ENCODE results near the gene RSPH3.

- TF ChIP-seq, protein P1, sequence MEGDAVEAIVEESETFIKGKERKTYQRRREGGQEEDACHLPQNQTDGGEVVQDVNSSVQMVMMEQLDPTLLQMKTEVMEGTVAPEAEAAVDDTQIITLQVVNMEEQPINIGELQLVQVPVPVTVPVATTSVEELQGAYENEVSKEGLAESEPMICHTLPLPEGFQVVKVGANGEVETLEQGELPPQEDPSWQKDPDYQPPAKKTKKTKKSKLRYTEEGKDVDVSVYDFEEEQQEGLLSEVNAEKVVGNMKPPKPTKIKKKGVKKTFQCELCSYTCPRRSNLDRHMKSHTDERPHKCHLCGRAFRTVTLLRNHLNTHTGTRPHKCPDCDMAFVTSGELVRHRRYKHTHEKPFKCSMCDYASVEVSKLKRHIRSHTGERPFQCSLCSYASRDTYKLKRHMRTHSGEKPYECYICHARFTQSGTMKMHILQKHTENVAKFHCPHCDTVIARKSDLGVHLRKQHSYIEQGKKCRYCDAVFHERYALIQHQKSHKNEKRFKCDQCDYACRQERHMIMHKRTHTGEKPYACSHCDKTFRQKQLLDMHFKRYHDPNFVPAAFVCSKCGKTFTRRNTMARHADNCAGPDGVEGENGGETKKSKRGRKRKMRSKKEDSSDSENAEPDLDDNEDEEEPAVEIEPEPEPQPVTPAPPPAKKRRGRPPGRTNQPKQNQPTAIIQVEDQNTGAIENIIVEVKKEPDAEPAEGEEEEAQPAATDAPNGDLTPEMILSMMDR (IDR thresholded peaks at IDR 0.05; ENCODE audit: poor library complexity) = no peak
- TF ChIP-seq EZH2phosphoT487 (IDR thresholded peaks at IDR 0.05; ENCODE audit: low read depth, severe bottlenecking, unreplicated experiment) (no peak), EZH2 (IDR thresholded peaks at IDR 0.05; ENCODE audit: borderline replicate concordance) (no peak)
Measured at GRCh38 chr6:158926414-158926813, 73.6 kb downstream of the RSPH3 start.

Data from hepatocyte (in vitro differentiated cells).